Stimulated activated CD4-positive, alpha-beta T cell treated with anti-CD3 and anti-CD28 coated beads, Interleukin-15, amount 100 ng/mL, for 1 hour (primary cell): ENCODE results near the gene ACOT13.
"Not testable (repeated sequence)": the region's sequence is repeated elsewhere in the genome, so short reads cannot be mapped to it uniquely, and the experiment has no call there.

Source experiments
- DNase-seq, 2 donors: peaks; one replicate each; pipeline ENCODE4 v3.0.0-alpha.2; 2020; ENCODE audit warnings: low read depth in 1 of 2, low spot score in 1 of 2

The ACOT13 gene

DNA sequence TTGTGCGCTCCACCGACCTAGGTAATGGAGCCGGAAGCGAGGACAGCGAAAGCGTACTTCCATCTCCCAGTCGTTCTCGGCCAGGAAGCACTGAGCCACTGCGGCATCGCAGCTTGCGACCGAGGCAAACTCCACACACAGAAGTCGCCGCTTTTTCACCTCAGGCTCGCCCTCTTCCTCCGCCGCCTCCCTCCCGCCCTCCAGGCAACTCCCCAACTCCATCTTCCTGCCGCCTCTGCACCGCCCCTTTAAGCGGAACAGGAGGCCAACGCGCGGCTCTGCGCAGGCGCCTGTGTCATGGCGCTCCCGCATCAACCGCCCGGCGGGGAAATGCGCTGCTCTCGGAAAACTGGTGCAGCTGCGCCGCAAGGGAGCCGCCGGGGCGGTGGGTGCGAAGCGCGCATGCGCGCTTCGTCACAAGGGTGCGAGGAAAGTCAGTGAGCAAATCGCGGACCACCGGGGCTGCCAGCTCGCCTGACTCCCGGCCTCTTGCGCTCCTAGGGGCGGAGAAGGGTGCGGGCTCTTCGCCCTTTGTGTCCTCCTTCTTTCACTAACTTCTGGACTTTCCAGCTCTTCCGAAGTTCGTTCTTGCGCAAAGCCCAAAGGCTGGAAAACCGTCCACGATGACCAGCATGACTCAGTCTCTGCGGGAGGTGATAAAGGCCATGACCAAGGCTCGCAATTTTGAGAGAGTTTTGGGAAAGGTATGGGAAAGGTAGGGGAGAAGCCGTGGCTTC, at the start of gene ACOT13, which contains the start of gene TDP2:
Gene ACOT13, plus strand, starts transcription at position 437 of the 737 bp plus-strand sequence. Its CDS starts 187 bp downstream, at position 624.
Gene TDP2, minus strand, starts transcription at position 259 of the 737 bp plus-strand sequence. Its CDS starts 37 bp downstream, at position 222.
- peak; percentile 93 for DNase-seq

- DNase-seq: no peak
Measured at GRCh38 chr6:24619661-24620060, 47.2 kb upstream of the ACOT13 start.

- no peak for DNase-seq
Measured at GRCh38 chr6:24620637-24621036, 46.2 kb upstream of the ACOT13 start.

DNA sequence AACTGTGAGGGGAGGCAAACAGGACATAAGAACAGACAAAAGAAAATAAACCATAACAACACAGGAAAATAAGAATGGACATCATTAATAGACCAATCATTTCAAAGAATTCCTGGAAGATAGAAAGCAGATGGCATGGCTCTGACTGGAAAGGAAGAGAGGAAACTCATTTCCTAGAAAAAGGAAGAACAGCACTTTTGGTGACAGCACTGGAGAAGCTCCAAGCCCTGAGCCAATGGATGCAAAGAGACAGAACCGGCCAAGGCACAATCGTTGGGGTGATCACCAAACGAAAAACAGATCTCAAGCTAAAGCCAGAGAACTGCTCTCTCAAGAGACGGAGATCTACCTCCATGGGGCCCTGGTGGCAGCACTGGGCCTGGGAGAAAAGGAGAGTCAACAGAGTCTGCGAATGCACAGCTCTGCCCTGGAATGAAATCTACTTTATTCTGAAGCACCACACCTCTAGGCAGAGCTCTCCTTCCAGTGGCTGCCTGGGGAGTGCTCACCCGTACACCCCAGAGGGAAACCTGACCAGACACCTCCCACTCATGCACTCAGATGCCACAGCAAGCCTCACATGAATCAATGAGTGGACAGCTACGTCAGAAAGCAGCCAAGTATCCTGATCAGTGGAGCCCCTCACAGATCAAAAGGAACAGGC, 45.1 kb upstream of the ACOT13 start:
- DNase-seq: no peak

GRCh38 chr6:24630856-24631505, 35.9 kb upstream of the ACOT13 start:
- DNase-seq: no peak

- no peak for DNase-seq
Measured at GRCh38 chr6:24631671-24632070, 35.2 kb upstream of the ACOT13 start.

- no peak for DNase-seq
Measured at GRCh38 chr6:24632573-24632972, 34.3 kb upstream of the ACOT13 start.

DNA sequence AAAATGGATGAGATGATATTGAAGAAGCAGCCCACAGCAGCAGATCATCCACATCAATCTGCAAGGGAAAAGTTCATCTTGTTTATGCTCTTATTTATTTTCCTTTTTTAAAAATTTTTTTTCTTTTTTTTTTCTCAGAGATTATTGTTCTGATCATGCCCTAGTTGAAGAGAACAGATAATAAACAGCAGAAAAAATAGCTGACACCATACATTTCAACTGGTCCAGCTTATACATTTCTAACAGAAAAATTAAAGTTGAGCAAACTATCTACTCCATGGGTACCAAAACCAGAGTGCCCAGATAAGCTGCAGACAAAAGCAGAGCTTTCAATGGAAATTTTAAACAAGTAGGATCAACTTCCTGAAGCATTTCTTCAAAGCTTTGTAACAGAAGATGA, 30.2 kb upstream of the ACOT13 start:
- no peak for DNase-seq

- DNase-seq: no peak
Measured at GRCh38 chr6:24640166-24640565, 26.7 kb upstream of the ACOT13 start.

DNA sequence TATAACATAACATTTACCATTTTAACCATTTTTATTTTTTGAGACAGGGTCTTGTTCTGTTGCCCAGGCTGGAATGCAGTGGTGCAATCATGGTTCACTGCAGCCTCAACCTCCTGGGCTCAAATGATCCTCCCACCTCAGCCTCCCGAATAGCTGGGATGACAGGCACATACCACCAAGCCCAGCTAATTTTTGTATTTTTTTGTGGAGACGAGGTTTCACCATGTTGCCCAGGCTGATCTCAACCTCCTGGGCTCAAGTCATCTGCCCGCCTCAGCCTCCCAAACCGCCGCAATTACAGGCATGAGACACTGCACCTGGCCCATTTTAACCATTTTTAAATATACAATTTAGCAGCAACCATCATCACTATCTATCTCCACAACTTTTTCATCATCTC, 26.2 kb upstream of the ACOT13 start:
- DNase-seq: not testable (repeated sequence)

GRCh38 chr6:24642061-24642460, 24.8 kb upstream of the ACOT13 start:
- no peak for DNase-seq

GRCh38 chr6:24643920-24644319, 23.0 kb upstream of the ACOT13 start:
- DNase-seq: no peak

- no peak for DNase-seq
Measured at GRCh38 chr6:24644377-24644776, 22.5 kb upstream of the ACOT13 start.

DNA sequence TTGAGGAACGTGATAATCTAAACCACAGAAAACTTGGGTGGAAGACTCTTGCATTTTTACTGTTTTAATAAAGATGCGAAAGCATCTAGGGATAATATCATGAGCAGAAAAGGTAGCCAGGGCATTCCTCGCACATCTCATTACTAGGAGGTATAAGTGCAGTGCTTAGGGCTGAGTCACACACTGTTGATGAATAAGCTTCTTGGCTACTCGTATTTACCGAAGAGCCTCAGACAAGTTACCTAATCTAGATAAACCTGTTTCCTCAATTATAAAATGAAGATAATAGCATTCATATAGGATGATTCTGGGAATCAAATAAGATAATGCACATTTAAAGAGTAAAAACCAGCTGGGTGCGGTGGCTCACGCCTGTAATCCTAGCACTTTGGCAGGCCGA, 20.1 kb upstream of the ACOT13 start:
- no peak for DNase-seq

DNA sequence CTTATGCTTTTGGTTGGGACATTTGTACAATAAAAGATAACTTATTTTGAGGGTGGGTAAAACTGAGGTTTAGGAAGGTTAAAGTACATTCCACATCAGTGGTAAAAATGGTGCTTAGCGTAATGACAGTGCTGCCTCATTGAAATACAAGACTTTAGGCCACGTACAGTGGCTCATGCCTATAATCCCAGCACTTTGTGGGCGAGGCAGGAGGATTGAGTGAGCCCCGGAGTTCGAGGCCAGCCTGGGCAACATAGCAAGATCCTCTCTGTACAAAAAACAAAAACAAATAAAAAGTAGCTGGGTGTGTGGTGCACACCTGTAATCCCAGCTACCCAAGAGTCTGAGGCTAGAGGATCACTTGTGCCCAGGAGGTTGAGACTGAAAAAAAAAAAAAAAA, 18.6 kb upstream of the ACOT13 start:
- DNase-seq: no peak

DNA sequence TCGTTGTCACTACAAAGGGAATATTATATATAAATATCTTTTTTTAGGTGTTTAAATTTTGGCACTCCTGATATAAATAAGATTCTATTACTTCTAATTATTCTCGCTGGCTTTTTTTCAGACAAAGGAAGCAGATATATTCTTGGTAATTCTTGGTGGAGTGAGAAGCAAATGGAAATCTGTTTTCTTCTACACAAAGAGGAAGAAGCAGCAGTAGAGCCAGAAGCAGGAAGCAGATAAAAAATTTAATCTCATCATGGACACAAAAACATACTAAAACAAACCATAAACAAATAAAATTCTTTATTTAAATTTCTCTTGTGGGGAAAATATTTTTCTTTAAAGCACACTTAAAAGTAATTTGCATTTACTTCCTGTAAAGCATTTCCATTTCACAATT, 17.2 kb upstream of the ACOT13 start:
- no peak for DNase-seq

DNA sequence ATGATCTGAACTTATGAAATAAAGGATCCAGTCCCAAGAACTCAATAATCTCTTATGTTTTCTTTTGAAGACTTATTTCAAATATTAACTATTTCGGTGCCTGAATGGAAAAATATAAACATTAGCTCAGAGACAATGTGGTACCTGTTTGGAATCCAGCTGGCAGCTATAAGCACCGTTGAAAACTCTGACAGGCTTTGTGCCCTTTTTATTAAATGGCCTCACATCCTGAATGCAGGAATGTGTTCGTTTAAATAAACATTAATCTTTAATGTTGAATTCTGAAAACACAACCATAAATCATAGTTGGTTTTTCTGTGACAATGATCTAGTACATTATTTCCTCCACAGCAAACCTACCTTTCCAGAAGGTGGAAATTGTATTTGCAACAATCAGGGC, 16.5 kb upstream of the ACOT13 start:
- no peak for DNase-seq

GRCh38 chr6:24655215-24655614, 11.7 kb upstream of the ACOT13 start:
- DNase-seq: no peak

GRCh38 chr6:24658573-24659560, 8.0 kb upstream of the ACOT13 start:
- no peak for DNase-seq

GRCh38 chr6:24659561-24659960, 7.3 kb upstream of the ACOT13 start:
- no peak for DNase-seq

DNA sequence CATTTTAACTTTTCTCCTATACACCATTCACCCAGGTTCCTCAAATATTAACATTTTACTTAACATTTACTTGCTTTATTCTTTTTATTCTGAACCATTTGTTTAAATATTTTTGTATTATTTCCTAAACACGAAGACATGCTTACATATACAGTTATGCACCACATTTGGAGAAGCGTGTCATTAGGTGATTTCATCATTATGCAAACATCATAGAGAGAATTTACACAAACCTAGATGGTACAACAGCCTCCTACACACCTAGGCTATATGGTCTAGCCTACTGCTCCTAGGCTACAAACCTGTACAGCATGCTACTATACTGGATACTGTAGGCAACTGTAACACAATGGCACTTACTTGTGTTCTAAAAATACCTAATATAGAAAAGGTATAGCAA, 6.8 kb upstream of the ACOT13 start:
- DNase-seq: no peak
